HT-29 (cell line): ENCODE measurements around the gene DDRGK1. TPM values are rescaled to one million over a fixed set of nuclear protein-coding genes. Genes with fewer than 3 reads are reported as not detected.

Source experiments
- DNase-seq: peaks from one replicate; pipeline ENCODE4 v3.0.0-alpha.2; 2015; ENCODE audit warnings: low spot score
- total RNA-seq: library from RNA; depleted of rRNA; stranded (reverse); fragments of >200 nt; shearing (Covaris generic); gene quantifications from 2 replicates; pipeline ENCODE4 v1.2.3, GENCODE V29; 2014; rRNA removed

Gene DDRGK1
- 45.8 and 55.5 TPM in 2 replicates for total RNA-seq

DNA sequence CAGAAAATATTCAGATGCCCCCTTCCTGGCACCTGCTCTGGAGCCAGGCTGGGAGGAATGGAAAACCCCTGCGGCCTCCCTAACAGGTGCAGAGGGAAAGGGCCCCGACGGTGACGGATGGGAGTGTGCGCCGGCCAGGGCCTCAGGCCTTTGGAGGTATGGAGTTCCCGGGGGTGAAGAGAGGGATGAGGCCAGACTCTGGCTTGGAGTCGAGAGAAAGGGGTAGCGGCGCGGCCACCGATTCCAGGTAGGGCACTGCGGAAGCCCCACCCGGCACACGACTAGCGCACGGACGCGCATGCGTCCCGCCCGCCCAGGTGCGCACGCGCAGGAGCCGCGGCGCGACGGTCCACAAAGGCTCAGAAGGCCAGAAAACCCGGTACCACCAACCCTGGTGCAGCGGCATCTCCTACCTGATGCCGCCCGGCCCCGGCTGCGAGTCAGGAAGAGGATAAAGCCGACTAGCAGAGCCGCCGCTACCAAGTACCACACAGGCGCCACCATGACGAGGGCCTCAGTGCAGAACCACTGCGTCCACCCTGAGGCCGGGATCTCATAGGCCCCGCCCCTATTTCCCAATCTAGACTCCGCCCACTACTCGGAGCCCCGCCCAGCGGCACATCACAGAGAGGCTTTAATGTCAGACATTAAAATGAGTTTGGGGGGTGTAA is at the start of gene DDRGK1:
TSS of gene DDRGK1 (minus strand) at position 559 of the 671 bp plus-strand sequence. CDS start at position 504, 55 bp downstream.
- DNase-seq = peak; percentile 89

DNA sequence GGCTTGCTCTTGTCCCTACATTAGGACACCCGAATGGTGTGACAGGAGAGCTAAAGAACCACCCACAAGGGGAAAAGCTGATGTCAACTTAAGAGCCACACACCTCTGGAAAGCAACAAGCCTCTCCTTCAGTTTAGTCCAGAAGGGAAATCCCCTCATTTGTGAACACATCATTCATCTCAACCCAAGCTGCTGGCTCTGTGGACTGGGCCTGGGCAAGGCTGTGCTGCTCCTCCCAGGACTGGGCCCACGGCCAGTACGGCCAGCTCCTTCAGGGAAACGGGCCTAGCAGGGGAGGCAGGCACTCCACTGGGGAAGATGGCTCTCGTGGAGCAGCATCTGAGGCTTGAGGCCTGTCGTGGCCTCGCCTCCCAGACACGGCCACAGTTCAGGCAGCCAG is 47.3 kb upstream of the DDRGK1 start:
- no peak for DNase-seq

DNA sequence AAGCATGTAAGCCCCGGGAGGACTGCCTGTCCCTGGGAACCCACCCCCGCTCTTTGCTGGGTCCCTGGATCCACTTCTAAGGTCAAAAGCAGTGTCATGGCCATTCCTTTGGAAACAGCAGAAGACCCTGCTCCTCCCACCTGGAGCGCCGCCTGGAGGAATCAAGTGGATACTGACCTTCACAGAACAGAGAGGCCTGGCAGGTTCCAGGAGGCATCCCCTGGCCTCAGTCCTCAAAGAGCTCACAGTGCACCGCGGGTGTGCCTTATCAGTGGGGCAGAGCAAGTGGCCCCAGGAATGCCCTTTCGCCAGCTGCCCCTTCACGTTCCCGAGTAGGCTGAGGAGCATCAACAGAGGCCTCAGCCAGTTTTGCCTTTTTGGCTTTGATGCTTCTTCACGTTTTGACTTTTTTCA is 45.6 kb upstream of the DDRGK1 start:
- peak; percentile 29 for DNase-seq

DNA sequence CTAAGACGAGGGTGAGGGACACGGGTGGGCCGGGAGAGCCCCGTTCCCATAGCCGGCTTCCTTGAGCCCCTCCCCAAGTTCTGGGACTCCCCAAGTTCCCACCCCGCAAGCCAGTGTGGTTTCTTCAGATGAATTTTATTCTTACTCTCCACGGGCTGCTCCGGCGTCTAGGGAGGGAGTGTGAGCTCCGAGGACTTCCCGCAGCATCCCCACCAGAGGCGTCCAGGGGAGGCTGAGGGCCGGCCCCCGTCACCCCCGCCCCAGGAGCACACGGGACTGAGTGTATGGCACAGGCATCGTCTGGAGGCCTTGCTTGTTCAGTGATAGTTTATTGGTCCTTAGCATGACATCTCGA is 44.5 kb upstream of the DDRGK1 start:
- no peak for DNase-seq

- no peak for DNase-seq
Measured at GRCh38 chr20:3248167-3248992, 43.9 kb upstream of the DDRGK1 start.

GRCh38 chr20:3247638-3248037 is 43.2 kb upstream of the DDRGK1 start:
- DNase-seq = no peak

DNA sequence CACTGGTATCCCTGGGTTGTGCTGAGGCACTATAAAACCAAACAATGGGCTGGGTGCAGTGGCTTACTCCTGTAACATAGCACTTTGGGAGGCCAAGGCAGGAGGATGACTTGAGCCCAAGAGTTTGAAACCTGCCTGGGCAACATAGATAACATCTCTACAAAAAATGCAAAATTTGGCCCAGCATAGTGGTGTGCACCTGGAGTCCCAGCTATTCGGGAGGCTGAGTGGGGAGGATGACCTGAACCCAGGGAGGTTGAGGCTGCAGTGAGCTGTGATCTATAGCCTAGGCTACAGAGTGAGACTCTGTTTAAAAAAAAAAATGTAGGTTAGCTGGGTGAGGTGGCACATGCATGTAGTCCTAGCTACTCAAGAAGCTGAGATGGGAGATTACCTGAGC is 42.2 kb upstream of the DDRGK1 start:
- no peak for DNase-seq

DNA sequence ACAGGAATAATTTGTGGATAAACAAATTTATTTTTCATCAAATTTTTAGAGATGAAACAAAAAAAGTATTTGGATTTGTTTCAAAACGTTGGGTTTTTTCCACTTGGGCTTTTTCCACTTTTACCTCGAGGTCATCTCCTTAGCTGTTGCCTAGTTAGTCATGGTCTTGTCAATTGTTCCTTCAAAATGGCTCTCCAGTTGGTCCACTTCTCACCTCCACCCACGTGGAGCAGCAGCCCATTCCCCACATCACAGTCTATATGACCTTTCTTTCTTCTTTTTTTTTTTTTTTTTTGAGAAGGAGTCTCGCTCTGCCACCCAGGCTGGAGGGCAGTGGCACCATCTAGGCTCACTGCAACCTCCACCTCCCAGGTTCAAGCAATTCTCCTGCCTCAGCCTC is 41.2 kb upstream of the DDRGK1 start:
- DNase-seq = no peak

DNA sequence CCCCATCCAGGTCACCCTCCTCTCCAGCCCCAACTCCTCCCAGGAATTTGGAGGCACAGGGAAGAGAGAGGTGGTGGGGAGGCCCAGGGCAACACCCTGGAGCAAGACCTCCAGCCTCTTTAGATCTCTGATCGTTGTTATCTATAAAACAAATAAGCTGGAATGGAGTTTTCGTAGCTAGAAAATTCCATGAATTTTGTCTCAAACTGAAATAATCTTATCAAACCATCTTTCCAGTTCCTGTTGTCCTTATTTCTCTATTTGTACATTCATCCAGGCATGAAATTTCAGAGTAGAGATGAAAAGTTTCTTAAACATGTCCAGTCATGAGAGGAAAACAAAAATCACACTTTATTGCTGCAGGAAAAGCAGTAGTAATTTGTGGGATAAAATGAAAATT is 40.7 kb upstream of the DDRGK1 start:
- DNase-seq = no peak

DNA sequence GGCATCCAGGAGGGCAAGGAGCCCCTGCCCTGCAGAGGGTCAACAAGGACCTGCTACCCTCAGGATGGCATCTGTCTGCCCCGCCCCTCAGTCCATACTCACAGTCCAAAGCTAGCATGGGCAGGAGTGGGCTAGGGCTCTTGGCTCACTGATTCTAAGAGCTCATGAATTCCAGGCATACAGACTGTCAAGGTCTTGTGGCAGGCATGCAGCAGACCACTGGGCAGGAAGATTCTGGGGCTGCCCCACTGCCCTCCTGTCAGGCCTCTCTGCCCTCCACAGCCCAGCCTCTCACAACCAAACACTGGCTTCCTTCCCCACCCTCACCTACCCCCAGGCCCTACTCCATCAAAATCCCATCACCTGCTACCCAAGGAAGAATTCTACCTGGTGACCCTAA is 40.1 kb upstream of the DDRGK1 start:
- no peak for DNase-seq

DNA sequence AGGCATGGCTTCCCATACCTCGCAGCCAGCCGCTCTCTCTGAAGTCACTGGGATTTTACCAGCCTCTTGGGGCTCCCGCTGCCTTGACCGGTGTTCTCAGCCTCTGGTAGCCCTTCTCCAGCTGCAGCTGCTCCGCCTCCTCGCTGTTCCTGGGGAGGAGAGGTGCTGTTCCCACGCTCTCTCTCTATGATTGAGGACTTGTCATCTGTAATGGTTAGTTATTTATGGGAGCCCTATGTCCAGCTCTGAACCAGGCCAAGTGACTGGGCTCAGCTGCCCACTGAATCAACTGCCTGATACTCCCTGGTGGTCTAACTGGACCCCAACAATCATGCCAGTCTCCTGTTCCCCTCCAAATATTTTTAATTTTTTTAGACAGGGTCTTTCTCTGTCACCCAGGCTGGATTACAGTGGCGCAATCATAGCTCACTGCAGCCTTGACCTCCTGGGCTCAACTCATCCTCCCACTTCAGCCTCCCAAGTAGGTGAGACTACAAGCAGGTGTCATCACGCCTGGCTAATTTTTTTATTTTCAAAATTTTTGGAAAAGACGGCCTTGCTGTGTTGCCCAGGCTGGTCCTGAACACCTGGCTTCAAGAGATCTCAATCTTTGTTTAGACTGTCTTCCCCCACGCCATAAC is 39.4 kb upstream of the DDRGK1 start:
- DNase-seq = no peak

GRCh38 chr20:3242172-3242692 is 37.8 kb upstream of the DDRGK1 start:
- DNase-seq = peak; percentile 42

GRCh38 chr20:3240776-3241363 is 36.4 kb upstream of the DDRGK1 start:
- DNase-seq = no peak

DNA sequence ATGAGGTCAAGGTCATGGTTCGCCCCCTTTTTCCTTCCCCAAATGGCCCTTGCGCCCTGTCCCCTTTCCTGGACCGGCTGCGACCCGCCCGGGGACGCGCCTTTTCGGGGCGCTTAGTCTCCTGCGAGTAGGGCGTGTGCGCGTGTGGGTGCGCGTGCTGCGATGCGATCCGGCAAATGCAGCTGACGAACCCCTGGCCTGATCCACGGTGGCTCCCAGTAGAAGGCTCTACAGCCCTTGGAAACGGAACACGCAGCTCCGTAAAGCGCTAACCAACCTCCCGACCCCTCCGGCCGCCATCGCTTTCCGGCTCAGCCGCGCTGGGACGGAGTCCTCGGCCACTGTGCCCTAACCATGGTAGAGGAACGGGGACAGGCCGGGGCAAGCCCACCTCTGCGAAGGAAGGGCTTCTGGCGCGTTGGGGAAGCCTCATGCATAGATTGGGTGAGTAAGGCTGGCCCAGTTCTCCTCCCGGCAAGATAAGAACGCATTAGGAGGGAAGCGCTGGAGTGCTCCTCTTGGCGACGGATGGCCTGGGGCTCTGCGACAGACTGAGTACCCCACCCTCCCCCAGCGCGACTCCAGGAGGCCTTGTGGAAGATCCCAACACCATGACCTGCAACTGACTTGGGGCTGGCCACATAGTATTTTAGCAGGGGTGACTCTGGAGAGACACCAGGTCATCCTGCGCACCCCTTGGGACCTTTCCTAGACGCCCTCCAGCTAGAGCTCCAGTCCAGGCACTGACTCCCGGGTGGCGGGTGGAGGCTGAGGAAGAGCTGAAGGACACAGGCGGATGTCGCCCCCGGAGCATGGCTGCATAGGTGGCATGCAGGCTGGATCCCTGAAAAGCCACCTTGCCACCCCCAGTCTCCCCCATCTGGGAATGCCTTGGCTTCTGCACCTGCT is 35.6 kb upstream of the DDRGK1 start:
- DNase-seq = no peak

- DNase-seq = peak; percentile 41
Measured at GRCh38 chr20:3239026-3239866, 34.8 kb upstream of the DDRGK1 start, which contains the start of gene SLC4A11. Gene SLC4A11 (minus strand): TSS chr20:3239190. CDS start chr20:3239137, 53 bp downstream.

- no peak for DNase-seq
Measured at GRCh38 chr20:3238616-3239025, 34.1 kb upstream of the DDRGK1 start.

- DNase-seq = no peak
Measured at GRCh38 chr20:3237958-3238615, 33.6 kb upstream of the DDRGK1 start.

DNA sequence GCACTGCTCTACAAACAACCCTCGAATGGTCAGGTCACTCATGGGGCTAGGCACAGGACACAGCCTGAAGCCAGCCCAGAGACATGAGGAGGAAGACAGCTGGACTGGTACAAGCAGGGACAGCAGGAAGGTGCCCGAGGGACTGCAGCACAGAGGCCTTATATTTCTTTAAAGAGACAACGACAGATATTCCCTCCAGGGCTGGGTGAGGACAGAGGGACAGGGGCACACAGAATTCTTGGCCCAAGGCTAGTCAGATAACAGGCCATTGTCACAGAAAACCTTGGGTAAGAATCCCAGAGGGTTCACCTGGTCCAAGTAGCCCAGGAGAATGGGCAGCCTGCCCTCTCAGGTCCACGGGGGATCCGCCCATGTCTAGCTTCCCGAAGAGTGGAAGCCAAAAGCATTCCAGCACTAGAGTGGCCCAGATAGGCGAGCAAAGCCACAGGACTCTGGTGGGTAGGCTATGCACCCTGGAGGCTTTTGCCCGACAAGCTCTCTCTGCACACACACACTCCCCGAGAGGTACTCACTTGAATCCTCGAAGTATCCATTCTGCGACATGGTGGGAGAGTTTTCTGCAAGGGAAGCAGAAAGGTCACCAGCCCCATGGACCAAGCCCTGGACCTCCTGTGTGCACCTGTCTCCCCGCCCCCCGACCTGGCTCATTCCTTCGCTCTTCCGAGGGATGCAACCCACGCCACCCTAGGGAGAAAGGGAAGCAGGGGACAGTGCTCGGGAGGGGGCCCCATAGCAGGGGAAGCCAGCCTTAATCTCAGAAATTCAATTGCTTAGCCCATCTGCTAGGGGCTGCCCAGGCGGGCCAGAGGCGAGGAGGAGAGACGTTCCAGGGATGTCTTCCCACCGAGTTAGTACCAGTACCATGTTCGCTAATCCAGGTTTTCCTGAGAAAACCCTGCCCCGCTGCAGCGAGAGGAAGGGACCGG is 32.8 kb upstream of the DDRGK1 start:
- no peak for DNase-seq
